Transverse colon (tissue), 4 donors: Measurements from ENCODE around the gene ST3GAL4. TPM values are rescaled to one million over a fixed set of nuclear protein-coding genes. Genes with fewer than 3 reads are reported as not detected.

ENCODE experiments used
- DNase-seq: peaks from one replicate; pipeline ENCODE4 v3.0.0-alpha.2; 2019
- H3K27ac ChIP-seq, 4 donors: fragments of 200-600 bp; sonication (generic); 2 replicates each; pipeline ENCODE4 v1.5.1; 2016 to 2018; ENCODE audit warnings: inconsistent platforms in 4 of 4
- H3K27me3 ChIP-seq: fragments of 200-600 bp; sonication (generic); 2 replicates; pipeline ENCODE4 v1.5.1; 2017; ENCODE audit warnings: inconsistent platforms
- H3K36me3 ChIP-seq, 4 donors: fragments of 200-600 bp; sonication (generic); 2 replicates each; pipeline ENCODE4 v1.5.1; 2017 to 2019; ENCODE audit warnings: inconsistent platforms in 4 of 4
- H3K4me1 ChIP-seq, 4 donors: fragments of 200-600 bp; sonication (generic); 2 replicates each; pipeline ENCODE4 v1.5.1; 2017 to 2020; ENCODE audit warnings: inconsistent platforms in 4 of 4
- H3K4me3 ChIP-seq, 4 donors: fragments of 200-600 bp; sonication (generic); 1 replicate in 1 of 4; 2 replicates in 3 of 4; pipeline versions ENCODE4 v1.5.1 to v1.6.1; 2017 to 2019; ENCODE audit warnings: inconsistent platforms in 4 of 4
- H3K9me3 ChIP-seq, 2 donors: fragments of 200-600 bp; sonication (generic); 2 replicates each; pipeline ENCODE4 v1.5.1; 2017 to 2019; ENCODE audit warnings: inconsistent platforms in 2 of 2
- CTCF ChIP-seq, 5 experiments: fragments of 200-600 bp in 3 of 5; fragments of 450-650 bp in 2 of 5; sonication (generic) in 3 of 5; IDR thresholded peaks; 1 replicate in 2 of 5; 2 replicates in 3 of 5; pipeline ENCODE4 v1.5.1; 2016 to 2017; ENCODE audit warnings: antibody characterized with exemption in 5 of 5, inconsistent platforms in 3 of 5, mild to moderate bottlenecking in 2 of 5, moderate library complexity in 1 of 5
- EP300 ChIP-seq: sonication (generic); formaldehyde crosslinking; IDR thresholded peaks from one replicate; pipeline ENCODE4 v1.6.1; 2017; ENCODE audit warnings: antibody characterized with exemption, low read depth
- POLR2A ChIP-seq: fragments of 450-650 bp; IDR thresholded peaks from one replicate; pipeline ENCODE4 v1.6.1; 2016; ENCODE audit warnings: antibody characterized with exemption, mild to moderate bottlenecking, moderate library complexity
- POLR2AphosphoS5 ChIP-seq, 3 donors: sonication (generic); formaldehyde crosslinking; IDR thresholded peaks; one replicate each; pipeline ENCODE4 v1.6.1; 2016; ENCODE audit warnings: antibody characterized with exemption in 3 of 3
- WGBS, 2 donors: methylation state at CpG; one replicate each; pipeline ENCODE4 v1.1.5; 2018; ENCODE audit warnings: low coverage in 1 of 2; 5-methylcytosine and 5-hydroxymethylcytosine counted together
- in situ Hi-C, 4 donors: fragments of 200-750 bp; cut with MboI; loops; one replicate each; pipeline versions ENCODE4 v1.15.0 to v1.15.1; 2017; ENCODE audit warnings: low sequenced_read_pairs in 3 of 4, low pct_ligation_motif_present in 1 of 4, low pct_unique_long_range_greater_than_20kb in 1 of 4
- intact Hi-C: fragments of 100-400 bp; cut with DNase I; formaldehyde crosslinking; loops from one replicate; pipeline ENCODE4 v1.15.1; 2023; ENCODE audit warnings: low total_unique reads
- total RNA-seq, 4 donors: library from RNA; depleted of rRNA; stranded (reverse); fragments of >200 nt; gene quantifications; one replicate each; pipeline ENCODE4 v1.1.0, GENCODE V29; 2016

Gene ST3GAL4
- total RNA-seq, 4 donors from 2014 or later, result 26.1 to 206 (median 166) TPM

GRCh38 chr11:126357055-126357962 lies 1.8 kb downstream of the ST3GAL4 start:
- peaks cover 15% of the 10 kb centered on the region for H3K27me3 ChIP-seq
- in situ Hi-C loops, result no loop called here
- no peak for DNase-seq
- 57 to 76% methylated on average over 2 to 17 of the region's 17 CpGs for WGBS, 2 donors
- H3K27ac ChIP-seq, result peak overlapping the region; percentile 80 to 87 (median 84)
- H3K36me3 ChIP-seq, result no peaks in the 10 kb centered on the region
- intact Hi-C loops, result loop anchor here (2.0 kb wide), 1 partner anchor 47 kb away; no protein-coding TSS in a partner anchor
- TF ChIP-seq POLR2AphosphoS5 (IDR thresholded peaks at IDR 0.05) (no peak), EP300 (no peak), POLR2A (no peak), CTCF (IDR thresholded peaks at IDR 0.05) (no peak)
- peaks cover under 1 to 69% (median 28%) of the 10 kb centered on the region in 4 donors for H3K4me1 ChIP-seq
- no peaks in the 10 kb centered on the region for H3K9me3 ChIP-seq
- H3K4me3 ChIP-seq, result peak overlapping the region in 3 of 4 donors; percentile 55 to 67 (median 58)

GRCh38 chr11:126357969-126358762 lies 2.7 kb downstream of the ST3GAL4 start:
- Histone ChIP-seq H3K4me3 (peak overlapping the region in 1 of 4 donors; percentile 2), H3K9me3 (no peaks in the 10 kb centered on the region), H3K27me3 (peaks cover 15% of the 10 kb centered on the region), H3K36me3 (no peaks in the 10 kb centered on the region), H3K27ac (peak overlapping the region; percentile 80 to 87 (median 84)), H3K4me1 (peaks cover 0 to 65% (median 28%) of the 10 kb centered on the region in 4 donors)
- no peak for DNase-seq
- intact Hi-C loops (loop anchor here (2.0 kb wide), 1 partner anchor 47 kb away; no protein-coding TSS in a partner anchor), in situ Hi-C loops (no loop called here)
- TF ChIP-seq CTCF (IDR thresholded peaks at IDR 0.05) (no peak), POLR2A (no peak), POLR2AphosphoS5 (IDR thresholded peaks at IDR 0.05) (no peak), EP300 (no peak)
- 63% methylated on average over 16 of the region's 18 CpGs; no CpG with 5 or more reads in 1 of the 2 donors for WGBS, 2 donors

GRCh38 chr11:126358763-126359160 lies 3.3 kb downstream of the ST3GAL4 start:
- in situ Hi-C loops, result no loop called here

More at GRCh38 chr11:126358763-126359160, 3.3 kb downstream of the ST3GAL4 start:
- Histone ChIP-seq H3K4me3 (no peak overlapping the region), H3K27me3 (peaks cover 15% of the 10 kb centered on the region), H3K27ac (peak overlapping the region; percentile 26 to 87 (median 84)), H3K9me3 (no peaks in the 10 kb centered on the region), H3K4me1 (peaks cover 0 to 59% (median 28%) of the 10 kb centered on the region in 4 donors), H3K36me3 (no peaks in the 10 kb centered on the region)
- TF ChIP-seq POLR2A (no peak), EP300 (no peak), POLR2AphosphoS5 (IDR thresholded peaks at IDR 0.05) (no peak), CTCF (IDR thresholded peaks at IDR 0.05) (no peak)
- intact Hi-C loops, result no loop called here
- no peak for DNase-seq
- 79% methylated on average over 2 of the region's 2 CpGs; no CpG with 5 or more reads in 1 of the 2 donors for WGBS, 2 donors
